GM18502 (cell line): Measurements from ENCODE around the gene BCAS3.

ENCODE experiments used
- ATAC-seq: cut with Tn5 transposase; IDR thresholded peaks from one replicate; pipeline ENCODE4 v1.9.1; 2021; ENCODE audit warnings: mild to moderate bottlenecking; ENCODE audit not compliant: unreplicated experiment, poor library complexity

The BCAS3 gene

DNA sequence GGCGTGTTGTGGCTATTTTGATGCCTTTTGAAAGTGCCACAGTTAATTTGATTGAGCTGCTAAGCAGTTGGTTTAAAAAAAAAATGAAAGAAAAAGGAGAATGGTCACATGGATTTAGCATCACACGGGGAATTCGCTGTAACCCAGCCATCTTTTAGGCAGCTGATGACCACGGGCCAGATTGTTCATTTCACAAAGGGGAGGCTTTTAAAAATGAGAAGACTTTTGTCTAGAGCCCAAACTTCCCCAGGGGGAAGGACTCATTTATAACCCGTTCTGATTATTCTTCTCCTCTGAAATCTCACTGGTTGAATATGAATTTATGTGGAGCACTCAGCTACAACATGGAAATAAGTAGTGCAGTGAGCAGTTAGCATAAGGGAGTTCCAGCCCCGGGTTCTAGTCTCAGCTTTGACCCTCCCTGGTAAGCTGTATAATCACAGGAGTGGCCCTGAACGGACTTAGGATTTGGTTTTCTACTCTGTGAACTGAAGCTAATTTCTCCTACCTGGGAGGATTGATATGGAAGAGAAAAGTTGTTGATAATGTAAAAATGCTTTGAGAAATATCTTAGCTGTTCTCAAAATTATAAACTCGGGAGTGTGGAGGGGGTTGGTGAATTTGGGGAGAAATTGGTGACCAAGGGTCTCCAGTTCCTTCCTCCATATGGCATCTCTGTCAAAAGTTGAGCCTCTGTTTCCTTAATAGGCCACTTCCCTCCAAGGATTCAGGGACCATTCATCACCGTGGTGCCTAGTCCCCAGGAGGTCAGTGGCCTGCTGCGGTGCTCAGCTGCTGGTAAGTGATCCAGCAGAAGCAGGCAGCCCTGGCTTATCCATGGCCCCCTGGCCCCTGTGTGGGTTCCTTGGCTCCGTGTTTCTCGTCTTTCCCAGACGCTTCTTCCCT lies 645.6 kb downstream of the BCAS3 start:
- ATAC-seq = no peak

DNA sequence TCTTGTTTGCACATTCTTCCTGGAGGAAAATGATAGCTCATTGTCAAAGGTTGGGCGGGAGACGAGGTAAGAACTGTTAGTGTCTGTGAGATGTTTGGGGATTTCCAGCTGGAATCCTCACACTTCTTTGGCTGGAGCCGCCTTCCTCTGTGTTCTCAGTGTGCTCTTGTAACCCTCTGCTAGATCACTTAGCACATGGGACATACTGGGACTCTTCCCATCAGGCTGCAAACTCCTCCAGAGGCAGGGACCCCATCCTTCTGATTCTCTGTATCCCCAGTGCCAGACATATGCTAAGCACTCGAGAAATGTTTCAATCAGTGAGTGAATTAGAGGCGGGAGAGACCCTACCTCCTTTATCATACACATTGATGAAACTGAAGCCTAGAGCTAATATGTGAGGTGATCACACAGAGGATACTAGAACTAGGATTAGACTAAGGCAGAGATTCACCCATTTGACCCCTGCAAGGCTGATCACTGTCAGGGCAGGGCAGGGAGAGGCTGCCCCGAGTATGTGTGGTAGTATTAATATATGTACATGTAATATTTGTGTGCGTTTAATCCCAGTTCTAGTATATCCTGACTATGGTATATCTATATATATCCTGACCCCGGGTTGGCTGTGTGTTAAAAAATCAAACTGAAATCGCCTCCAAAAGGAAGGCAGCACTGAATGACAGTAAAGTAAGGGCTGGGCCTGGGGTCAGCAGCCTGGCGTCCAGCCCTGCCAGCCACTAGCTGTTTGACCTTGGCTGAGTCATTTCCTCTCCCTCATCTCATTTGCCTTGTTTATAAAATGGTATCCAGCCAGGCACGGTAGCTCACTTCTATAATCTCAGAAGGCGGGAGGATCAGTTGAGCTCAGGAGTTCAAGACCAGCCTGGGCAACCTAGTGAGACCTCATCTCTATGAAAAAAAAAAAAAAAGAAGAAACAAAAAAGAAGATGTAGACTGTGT lies 646.5 kb downstream of the BCAS3 start:
- ATAC-seq = no peak

DNA sequence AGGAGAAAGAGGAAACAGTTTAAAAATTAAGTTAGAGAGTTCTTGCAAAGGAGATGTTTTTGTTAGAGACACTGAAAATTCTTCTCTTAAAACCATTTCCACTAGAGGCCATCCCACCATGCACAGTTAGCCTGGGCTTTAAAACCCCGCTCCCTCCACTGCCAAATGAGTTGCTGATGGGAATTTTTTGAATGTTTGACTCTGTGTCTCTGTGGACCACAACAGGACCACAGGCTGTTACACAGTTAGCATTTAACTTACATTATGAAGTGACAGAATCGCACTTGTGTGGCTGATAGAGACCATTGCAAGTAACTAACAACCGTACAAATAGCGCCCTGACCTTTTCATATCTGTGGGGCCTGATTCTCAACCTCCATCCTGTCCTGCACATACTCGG lies 647.3 kb downstream of the BCAS3 start:
- ATAC-seq = no peak

DNA sequence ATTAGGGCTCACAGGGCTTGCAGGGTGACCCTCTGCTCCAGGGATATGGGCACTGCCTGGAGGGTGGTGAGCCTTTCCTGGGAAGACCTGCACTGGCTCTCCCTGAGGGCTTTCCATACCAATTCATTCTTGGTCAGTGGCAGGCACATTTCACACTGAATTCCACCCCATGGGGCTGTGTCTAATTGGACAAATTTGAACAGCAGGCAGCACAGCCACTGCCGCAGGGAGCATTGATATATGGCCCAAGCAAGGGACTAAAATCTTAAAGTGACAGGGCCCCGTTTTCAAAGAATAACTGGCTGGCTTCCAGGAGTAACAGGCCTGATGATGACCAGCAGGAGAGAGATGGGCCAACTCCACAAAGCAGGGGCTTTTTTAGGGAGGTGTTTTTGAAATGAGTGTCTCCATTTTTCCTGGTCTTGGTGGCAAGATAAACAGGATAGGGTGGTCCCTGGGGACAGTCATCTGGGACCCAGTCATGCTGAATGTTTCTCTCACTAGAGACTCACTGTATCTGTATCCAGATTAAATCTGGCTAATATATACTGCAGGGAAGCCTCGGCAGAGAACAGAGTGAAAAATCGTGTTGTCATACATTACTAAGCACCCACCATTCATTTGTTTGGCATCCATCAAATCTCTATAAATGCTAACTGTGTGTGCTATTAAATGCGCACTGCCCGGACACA lies 647.9 kb downstream of the BCAS3 start:
- ATAC-seq = no peak

DNA sequence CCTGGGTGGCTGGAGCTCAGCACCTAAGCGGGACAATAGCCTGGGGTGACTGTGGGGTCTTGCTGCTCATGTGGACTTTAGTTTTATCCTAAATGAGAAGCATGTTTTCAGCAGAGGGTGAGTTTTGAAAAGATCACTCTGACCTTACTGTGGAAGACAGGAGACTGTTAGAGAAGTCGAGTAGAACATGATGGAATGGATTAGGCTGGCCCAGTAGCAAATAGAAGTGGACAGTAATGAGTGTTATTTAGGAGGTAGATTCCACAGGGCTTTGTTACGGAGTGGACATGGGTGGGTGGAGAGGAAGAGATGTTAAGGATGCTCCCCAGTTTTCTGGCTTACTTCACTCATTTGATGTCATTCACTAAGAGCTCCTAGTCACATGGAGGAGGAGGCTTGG lies 648.7 kb downstream of the BCAS3 start:
- no peak for ATAC-seq

DNA sequence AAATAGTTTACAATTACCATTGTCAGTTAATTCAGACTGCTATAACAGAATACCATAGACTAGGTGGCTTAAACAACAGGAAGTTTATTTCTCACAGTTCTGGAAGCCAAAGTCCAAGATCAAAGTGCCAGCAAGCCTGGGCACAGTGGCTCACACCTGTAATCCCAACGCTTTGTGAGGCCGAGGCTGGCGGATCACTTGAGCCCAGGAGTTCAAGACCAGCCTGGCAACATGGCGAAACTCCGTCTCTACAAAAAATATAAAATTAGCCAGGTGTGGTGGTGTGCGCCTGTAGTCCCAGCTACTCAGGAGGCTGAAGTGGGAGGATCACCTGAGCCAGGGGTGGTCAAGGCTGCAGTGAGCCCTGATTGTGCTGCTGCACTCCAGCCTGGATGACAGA lies 650.7 kb downstream of the BCAS3 start:
- ATAC-seq = no peak

DNA sequence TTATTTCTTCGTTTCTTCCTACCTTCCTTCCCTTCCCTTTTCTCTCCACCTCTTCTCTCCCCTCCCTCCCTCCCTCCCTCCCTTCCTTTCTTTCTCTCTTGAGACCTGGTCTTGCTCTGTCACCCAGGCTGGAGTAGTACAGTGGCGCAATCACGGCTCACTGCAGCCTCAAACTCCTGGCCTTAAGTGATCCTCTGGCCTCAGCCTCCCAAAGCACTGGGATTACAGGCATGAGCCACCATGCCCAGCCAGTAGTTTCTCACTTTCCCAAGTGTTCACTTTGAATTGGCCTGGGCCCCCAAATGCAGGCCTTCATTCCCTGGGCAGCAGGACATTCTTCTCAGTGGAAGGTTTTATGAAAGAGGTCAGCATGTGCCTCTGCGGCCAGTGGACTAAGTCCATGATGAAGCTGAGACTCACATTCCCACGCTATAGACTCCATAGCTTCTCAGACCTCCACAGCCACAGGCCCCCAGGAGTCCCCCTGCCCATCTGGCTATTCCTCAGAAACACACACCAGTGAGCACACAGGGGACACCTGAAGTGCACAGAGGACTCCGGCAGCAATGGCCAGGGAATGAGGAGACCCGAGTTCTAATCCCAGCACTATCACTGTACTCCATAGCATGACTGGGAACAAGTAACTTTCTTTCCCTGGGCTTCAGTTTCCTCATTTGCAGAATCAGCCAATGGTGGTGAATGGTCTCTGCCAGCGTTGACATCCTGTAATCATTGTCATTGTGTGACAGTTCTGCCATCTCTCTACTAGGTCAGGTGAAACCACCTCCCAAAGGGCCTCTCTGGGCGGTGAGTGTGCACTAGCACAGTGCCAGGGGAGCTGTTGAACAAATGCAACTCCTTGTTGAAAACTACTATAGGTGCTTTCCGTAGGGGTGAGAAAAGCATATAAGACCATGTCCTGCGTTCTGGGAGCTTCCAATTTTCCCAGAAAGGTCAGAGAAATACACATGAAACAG lies 652.8 kb downstream of the BCAS3 start:
- ATAC-seq = no peak

DNA sequence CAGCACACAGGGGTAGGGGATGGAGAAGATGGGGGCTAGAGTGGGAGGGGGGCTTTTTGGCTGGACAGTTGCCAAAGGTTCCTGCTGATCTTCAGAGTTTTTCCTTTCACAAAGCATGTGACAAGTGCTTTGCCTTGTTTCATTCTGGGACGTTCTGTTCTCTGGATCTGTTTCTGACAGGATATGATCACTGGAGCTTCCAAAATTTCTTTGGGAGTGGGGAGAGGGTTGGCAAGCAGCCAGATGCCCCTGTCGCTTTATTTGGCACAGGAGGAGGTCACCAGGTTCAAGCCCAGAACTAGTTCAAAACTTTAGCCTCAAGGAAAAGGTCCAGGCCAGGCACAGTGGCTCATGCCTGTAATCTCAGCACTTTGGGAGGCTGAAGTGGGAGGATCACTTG lies 653.5 kb downstream of the BCAS3 start:
- ATAC-seq = no peak

DNA sequence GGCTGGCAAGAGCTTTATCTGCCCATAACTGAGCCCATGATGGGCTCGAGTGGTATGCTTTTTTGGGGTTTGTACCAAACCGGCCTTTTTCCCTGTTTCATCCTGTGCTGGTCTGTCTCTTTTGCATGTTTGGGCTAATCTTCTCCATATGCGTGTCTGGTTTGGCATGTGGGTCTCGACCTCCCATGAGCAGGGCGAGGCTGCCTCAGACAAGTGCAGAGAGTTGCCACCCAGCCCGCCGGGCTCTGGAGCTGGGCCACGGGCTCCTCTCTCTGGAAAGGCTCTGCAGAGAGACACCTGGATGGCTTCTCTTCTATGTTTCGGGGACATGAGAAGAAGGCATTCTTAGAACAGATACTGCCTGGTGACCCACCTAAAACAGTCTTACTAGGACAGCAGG lies 654.2 kb downstream of the BCAS3 start:
- no peak for ATAC-seq

DNA sequence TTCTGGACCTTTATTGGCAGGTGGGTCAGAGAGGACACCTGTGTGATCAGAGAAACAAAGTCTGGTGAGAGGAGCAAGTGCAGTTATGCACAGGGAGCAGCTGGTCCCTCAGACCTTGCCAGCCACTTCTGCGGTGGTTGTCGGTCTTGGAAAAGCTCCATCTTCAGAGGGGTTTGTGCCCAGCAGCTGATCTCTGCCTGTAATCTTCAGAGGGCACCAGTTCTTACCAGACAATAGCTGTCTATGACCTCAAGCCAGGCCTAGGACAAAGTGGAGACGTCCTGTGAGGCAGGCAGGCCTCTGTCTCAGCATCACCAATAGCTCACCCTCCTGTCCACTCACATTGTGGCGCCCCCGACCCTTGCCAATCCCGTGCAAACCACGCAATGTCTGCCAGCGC lies 655.5 kb downstream of the BCAS3 start:
- ATAC-seq = no peak

DNA sequence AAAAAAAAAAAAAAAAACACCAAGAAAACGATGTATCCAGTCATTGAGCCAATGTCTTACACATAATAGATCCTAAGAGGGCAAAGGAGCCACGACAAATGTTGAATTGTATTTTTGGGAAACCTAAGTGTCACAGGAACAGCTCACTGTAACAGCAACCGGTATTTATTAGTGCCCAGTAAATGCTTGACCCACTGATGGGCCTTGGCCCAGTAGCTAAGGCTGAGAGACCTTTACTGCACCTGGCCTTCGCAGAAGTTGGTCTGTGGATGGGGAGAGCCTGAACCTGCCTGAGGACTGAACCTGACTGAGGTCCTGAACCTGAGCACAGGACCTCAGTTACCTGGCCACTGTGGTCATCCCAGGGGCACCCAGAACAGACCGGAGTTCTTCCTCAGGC lies 657.0 kb downstream of the BCAS3 start:
- no peak for ATAC-seq

DNA sequence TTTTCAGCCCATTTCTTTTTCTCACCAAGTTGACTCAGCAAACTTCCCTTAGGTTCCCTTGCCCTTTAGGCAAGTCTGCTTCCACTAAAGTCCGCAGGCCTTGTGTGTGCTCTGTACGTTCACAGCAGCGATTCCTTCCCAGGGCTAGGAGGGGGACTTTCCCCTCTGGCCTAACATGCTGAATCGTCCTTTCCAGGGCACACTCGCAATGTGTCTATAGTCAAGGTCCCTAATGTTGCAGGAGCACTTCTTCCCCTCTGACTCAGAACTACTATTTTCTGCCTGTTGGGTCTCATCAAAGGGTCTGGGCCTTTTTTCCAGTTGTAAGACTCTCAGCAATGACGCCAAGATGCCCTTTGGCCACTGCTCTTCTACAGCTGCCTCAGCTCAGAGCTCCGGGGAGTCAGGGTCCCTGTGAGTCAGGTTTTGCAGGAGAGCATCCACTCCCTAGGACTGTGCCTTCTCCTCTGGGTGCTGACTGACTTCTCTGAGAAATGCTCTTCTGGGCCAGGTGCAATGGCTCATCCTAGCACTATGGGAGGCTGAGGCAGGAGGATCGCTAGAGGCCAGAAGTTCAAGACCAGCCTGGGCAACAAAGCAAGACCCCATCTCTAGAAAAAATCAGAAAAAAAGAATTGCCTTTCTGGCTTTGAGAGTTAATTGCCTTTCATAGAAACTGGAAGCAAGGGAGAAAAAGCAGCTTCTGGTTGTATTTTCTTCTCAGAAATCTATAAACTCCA lies 657.6 kb downstream of the BCAS3 start:
- no peak for ATAC-seq

DNA sequence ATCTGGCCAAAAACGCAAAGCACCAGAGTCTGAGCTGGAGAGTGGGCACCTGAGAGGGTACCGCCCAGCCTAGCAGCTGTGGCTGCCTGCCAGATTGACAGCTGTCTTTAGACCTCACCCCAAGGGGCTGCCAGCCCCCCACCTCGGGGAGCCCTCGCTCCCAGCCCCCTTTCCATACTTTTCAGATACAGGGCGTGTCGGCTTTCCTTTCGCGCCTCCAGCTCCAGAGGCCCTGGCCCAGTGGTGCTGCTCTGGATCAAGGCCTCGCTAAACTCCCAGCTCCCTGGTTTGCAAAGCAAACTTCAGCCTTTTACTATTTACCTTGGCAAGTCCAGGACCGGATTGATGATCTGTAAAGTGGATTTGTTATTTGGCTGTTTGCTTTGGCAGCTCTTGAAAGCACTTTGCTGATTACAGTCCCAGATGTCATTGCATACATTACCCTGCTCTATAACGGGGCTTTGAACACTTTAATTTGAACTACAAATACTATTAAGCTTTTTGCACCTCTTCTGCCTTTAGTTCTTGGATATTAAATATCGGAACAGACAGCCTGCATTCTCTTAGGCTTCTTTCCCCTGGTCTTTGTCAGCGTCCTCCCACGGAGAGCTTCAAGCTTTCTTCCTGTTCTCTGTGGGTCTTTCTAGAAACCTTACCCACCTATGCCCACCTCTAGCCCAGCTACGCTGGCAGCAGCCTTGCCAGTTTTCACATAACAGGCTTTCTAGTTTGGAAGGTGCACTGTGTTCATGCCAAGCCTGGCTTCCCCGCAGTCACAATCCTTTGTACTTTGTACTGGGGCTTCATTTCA lies 658.4 kb downstream of the BCAS3 start:
- ATAC-seq = no peak

DNA sequence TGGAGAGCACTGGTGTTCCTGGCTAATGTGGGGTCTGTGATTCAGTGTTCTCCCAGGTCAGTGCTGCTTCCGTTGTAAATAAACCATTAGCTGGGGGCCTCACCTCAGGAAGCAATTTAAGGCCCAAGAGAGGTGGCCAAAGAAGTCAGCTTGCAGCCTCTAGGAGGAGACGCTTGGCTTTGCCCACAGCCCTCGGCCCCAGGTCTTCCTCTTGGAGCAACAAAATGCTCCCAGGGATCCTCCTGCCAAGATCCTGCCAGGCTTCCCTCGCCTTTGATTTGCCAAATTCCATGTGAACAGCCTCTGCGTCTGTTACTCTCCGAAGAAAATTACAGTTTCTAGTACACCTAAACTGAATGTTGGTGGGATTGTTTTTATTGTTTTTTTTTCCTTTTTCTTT lies 659.6 kb downstream of the BCAS3 start:
- no peak for ATAC-seq

DNA sequence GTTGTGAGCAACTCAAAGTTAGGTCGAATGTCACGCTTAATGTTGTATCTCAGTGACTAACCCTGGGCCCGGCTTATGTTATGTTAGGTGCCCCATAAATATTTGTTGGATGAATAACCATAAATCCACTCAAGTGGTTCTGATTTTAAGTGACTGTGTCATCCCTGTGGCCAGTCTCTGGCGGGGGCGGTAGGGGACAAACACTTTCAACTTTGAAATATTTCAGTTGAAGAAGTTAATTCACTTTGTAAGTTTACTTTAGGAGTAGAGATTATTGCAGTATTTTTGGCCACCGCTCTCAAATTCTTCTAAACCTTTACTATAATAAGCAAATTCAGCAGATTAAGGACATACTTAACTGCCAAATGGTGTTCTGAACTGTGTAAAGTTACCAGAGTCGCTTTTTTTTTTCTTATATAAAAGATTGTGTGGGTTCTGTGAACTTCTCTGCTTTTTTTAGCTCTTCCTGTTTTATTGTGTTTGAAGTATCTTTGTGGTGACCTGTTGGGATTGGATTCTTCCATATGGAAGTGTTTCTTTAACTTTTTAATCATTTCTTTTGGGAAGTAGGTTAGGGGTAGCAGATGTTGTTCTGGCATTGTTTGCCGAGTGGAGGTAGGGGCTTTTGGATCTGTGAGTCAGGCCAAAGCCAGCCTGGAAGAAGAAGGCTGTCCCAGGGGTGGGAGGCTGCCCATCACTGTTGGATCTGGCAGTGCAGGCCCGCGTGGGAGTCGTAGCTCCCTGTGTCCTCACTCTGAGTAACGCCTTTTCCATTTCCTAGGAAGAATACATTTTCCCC lies 660.5 kb downstream of the BCAS3 start:
- ATAC-seq = no peak

DNA sequence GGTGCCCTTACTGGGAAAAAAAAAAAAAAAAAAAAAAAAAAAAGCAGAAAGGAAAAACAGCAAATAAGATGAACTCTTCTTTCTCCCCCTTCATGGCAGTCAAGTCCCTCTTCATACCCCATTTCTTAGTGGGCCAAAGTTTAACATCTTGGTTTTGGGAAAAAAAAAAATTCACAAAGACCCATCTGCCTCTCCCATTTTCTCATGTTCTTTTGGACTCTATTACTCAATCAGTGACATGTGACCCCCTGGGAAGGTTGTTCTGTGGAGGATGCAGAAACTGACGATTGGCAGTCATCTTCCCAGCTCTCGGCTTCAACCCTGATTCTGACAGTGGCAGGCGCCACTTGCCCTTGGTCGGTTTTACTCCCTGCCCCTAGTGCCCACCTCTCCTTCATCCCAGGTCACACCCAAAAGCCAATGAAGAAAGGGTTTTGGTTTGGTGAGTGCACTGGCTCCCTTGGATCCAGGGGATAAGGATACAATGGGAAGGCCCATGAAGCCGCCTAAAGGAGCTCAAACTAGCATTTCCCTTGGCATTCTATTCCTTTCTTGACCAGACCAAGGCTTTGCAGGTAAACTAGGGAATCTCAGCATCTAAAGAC lies 661.3 kb downstream of the BCAS3 start:
- no peak for ATAC-seq
